HepG2 (cell line): ENCODE measurements around the gene NUP93. TPM values are rescaled to one million over a fixed set of nuclear protein-coding genes. Genes with fewer than 3 reads are reported as not detected.

Experiments
- HDAC2 ChIP-seq: sonication (generic); formaldehyde crosslinking; IDR thresholded peaks from 2 replicates; pipeline ENCODE4 v1.4.0; 2020; ENCODE audit warnings: missing genetic modification reagents
- IRX3 ChIP-seq: sonication (generic); formaldehyde crosslinking; IDR thresholded peaks from 2 replicates; pipeline ENCODE4 v1.8.1; 2023; ENCODE audit warnings: mild to moderate bottlenecking, low read depth, missing genetic modification reagents, borderline replicate concordance
- ISX ChIP-seq: sonication (generic); formaldehyde crosslinking; conservative IDR thresholded peaks from 2 replicates; pipeline ENCODE4 v1.5.0; 2020; ENCODE audit warnings: missing genetic modification reagents
- NCOA1 ChIP-seq: sonication (generic); formaldehyde crosslinking; IDR thresholded peaks from 2 replicates; pipeline ENCODE4 v1.9.0; 2021; ENCODE audit warnings: missing genetic modification reagents
- NCOA2 ChIP-seq: sonication (generic); formaldehyde crosslinking; IDR thresholded peaks from 2 replicates; pipeline ENCODE4 v1.8.0; 2022; ENCODE audit warnings: inconsistent platforms
- SMAD1 ChIP-seq: sonication (generic); formaldehyde crosslinking; IDR thresholded peaks from 2 replicates; pipeline ENCODE4 v1.4.0; 2020; ENCODE audit warnings: missing genetic modification reagents, low read depth, mild to moderate bottlenecking, borderline replicate concordance
- SP5 ChIP-seq: IDR thresholded peaks from 2 replicates; pipeline ENCODE4 v1.6.1; 2016; ENCODE audit warnings: low read depth, borderline replicate concordance
- STAG1 ChIP-seq: sonication (generic); formaldehyde crosslinking; IDR thresholded peaks from 2 replicates; pipeline ENCODE4 v1.4.0; 2020; ENCODE audit warnings: missing genetic modification reagents
- YY1 ChIP-seq: IDR thresholded peaks from 2 replicates; pipeline ENCODE4 v1.6.1; 2011; ENCODE audit warnings: low read length, low read depth, moderate library complexity, mild to moderate bottlenecking; ENCODE audit not compliant: insufficient read depth, insufficient replicate concordance
- ZIK1 ChIP-seq: sonication (generic); formaldehyde crosslinking; IDR thresholded peaks from 2 replicates; pipeline ENCODE4 v1.5.0; 2020; ENCODE audit warnings: mild to moderate bottlenecking, low read depth, missing genetic modification reagents, borderline replicate concordance
- ZNF180 ChIP-seq: sonication (generic); formaldehyde crosslinking; IDR thresholded peaks from 2 replicates; pipeline ENCODE4 v1.4.0; 2020; ENCODE audit warnings: low read depth, missing genetic modification reagents, borderline replicate concordance
- ZNF317 ChIP-seq: sonication (generic); formaldehyde crosslinking; IDR thresholded peaks from 2 replicates; pipeline ENCODE4 v1.5.0; 2020; ENCODE audit warnings: mild to moderate bottlenecking, missing genetic modification reagents
- ZNF343 ChIP-seq: sonication (generic); formaldehyde crosslinking; IDR thresholded peaks from 2 replicates; pipeline ENCODE4 v1.4.0; 2020; ENCODE audit warnings: mild to moderate bottlenecking, missing genetic modification reagents
- ZNF616 ChIP-seq: sonication (generic); formaldehyde crosslinking; IDR thresholded peaks from 2 replicates; pipeline ENCODE4 v1.5.0; 2020; ENCODE audit warnings: low read depth, mild to moderate bottlenecking, missing genetic modification reagents
- ZNF775 ChIP-seq: sonication (generic); formaldehyde crosslinking; IDR thresholded peaks from 2 replicates; pipeline ENCODE4 v1.4.0; 2020; ENCODE audit warnings: missing genetic modification reagents, mild to moderate bottlenecking, moderate library complexity, borderline replicate concordance
- polyA plus RNA-seq, 8 experiments: library from polyadenylated mRNA; depleted of rRNA in 3 of 8; stranded (reverse) in 7 of 8; unstranded in 1 of 8; fragments of >200 nt; fragmentation: Illumina TruSeq in 4 of 8; extraction: Trizol in 4 of 8; gene quantifications; 2 replicates each; pipeline versions ENCODE4 v1.2.1 to v1.2.3, GENCODE V29; 2011 to 2016; ENCODE audit warnings: low read depth in 4 of 8, missing spikeins in 1 of 8, mixed read lengths in 1 of 8; ENCODE audit not compliant: insufficient read depth in 1 of 8
- total RNA-seq, 5 experiments: library from RNA; depleted of rRNA; stranded (reverse); fragments of >200 nt; fragmentation: Illumina TruSeq; extraction: Trizol; gene quantifications; 2 replicates each; pipeline ENCODE4 v1.2.3, GENCODE V29; 2016; ENCODE audit warnings: low read depth in 1 of 5
- TF ChIP-seq, protein P1 (sequence below): sonication (generic); formaldehyde crosslinking; IDR thresholded peaks from 2 replicates; pipeline ENCODE4 v1.4.0; 2020; ENCODE audit warnings: missing genetic modification reagents, borderline replicate concordance
- TF ChIP-seq, protein P2 (sequence below): sonication (generic); formaldehyde crosslinking; IDR thresholded peaks from 2 replicates; pipeline ENCODE4 v1.8.1; 2023; ENCODE audit warnings: missing genetic modification reagents, mild to moderate bottlenecking, borderline replicate concordance
- TF ChIP-seq, protein P3 (sequence below): sonication (generic); formaldehyde crosslinking; IDR thresholded peaks from 2 replicates; pipeline ENCODE4 v1.9.0; 2021; ENCODE audit warnings: missing genetic modification reagents, mild to moderate bottlenecking, borderline replicate concordance
- TF ChIP-seq, protein P4 (sequence below): IDR thresholded peaks from 2 replicates; pipeline ENCODE4 v1.6.1; 2016; ENCODE audit warnings: mild to moderate bottlenecking, missing biosample characterization, missing genetic modification reagents
- TF ChIP-seq, protein P5 (sequence below): sonication (generic); formaldehyde crosslinking; IDR thresholded peaks from 2 replicates; pipeline ENCODE4 v1.4.0; 2020; ENCODE audit warnings: missing genetic modification reagents, mild to moderate bottlenecking, borderline replicate concordance

The NUP93 gene
- total and polyA plus RNA-seq, 2 of the 13 experiments (the other 11 are each of a cell fraction or from before 2014, with no cell fraction given) = 58.5 to 140 TPM

DNA sequence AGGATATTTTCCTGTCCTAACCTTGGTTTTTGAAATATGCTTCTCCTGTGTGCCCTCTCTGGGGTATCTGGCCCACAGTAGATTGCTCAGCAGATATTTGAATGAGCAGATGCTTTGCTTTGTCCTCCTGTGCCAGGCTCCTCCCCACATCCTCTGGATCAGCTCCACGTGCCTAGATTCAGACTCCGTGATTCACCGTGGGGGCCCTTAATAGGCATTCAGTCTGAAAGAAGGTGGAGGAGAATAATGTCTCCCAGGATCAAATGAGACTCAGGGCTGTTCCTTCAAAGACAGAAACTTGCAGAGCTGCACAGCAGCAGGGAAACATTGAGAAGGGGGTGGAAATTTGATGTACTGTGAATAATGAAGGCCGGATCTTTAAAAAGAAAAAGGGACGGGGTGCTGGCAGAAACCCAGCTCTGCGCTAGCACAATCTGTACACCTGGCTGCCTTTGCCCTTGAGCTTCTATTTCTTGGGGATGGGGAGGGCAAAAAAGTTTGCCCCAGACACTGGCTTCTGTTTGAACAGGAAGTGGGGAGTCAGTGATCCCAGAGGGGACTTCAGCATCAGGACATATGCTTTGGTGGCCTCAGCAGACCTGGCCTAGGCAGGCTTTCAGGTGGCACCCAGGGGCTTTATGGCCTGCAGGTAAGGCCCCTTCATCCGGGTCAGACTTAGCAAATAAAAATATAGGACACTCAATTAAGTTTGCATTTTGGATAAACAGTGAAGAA lies 119.2 kb downstream of the NUP93 start (continued):
- TF ChIP-seq SMAD1 (CRISPR knock-in tag) = no peak
- no peak for TF ChIP-seq ZNF616 (CRISPR knock-in tag)
- 0 out of 2 replicates have a peak, but pooled peaks have one; percentile 17 for TF ChIP-seq NCOA1 (CRISPR knock-in tag)
- TF ChIP-seq ISX (CRISPR knock-in tag) = no peak
- TF ChIP-seq HDAC2 = no peak
- no peak for TF ChIP-seq YY1
- TF ChIP-seq, protein P1, sequence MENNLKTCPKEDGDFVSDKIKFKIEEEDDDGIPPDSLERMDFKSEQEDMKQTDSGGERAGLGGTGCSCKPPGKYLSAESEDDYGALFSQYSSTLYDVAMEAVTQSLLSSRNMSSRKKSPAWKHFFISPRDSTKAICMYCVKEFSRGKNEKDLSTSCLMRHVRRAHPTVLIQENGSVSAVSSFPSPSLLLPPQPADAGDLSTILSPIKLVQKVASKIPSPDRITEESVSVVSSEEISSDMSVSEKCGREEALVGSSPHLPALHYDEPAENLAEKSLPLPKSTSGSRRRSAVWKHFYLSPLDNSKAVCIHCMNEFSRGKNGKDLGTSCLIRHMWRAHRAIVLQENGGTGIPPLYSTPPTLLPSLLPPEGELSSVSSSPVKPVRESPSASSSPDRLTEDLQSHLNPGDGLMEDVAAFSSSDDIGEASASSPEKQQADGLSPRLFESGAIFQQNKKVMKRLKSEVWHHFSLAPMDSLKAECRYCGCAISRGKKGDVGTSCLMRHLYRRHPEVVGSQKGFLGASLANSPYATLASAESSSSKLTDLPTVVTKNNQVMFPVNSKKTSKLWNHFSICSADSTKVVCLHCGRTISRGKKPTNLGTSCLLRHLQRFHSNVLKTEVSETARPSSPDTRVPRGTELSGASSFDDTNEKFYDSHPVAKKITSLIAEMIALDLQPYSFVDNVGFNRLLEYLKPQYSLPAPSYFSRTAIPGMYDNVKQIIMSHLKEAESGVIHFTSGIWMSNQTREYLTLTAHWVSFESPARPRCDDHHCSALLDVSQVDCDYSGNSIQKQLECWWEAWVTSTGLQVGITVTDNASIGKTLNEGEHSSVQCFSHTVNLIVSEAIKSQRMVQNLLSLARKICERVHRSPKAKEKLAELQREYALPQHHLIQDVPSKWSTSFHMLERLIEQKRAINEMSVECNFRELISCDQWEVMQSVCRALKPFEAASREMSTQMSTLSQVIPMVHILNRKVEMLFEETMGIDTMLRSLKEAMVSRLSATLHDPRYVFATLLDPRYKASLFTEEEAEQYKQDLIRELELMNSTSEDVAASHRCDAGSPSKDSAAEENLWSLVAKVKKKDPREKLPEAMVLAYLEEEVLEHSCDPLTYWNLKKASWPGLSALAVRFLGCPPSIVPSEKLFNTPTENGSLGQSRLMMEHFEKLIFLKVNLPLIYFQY (CRISPR knock-in tag) = no peak
- no peak for TF ChIP-seq ZNF775 (CRISPR knock-in tag)
- TF ChIP-seq, protein P2, sequence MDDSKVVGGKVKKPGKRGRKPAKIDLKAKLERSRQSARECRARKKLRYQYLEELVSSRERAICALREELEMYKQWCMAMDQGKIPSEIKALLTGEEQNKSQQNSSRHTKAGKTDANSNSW (CRISPR knock-in tag) = no peak
- TF ChIP-seq, protein P3, sequence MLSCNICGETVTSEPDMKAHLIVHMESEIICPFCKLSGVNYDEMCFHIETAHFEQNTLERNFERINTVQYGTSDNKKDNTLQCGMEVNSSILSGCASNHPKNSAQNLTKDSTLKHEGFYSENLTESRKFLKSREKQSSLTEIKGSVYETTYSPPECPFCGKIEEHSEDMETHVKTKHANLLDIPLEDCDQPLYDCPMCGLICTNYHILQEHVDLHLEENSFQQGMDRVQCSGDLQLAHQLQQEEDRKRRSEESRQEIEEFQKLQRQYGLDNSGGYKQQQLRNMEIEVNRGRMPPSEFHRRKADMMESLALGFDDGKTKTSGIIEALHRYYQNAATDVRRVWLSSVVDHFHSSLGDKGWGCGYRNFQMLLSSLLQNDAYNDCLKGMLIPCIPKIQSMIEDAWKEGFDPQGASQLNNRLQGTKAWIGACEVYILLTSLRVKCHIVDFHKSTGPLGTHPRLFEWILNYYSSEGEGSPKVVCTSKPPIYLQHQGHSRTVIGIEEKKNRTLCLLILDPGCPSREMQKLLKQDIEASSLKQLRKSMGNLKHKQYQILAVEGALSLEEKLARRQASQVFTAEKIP = no peak
- TF ChIP-seq, protein P4, sequence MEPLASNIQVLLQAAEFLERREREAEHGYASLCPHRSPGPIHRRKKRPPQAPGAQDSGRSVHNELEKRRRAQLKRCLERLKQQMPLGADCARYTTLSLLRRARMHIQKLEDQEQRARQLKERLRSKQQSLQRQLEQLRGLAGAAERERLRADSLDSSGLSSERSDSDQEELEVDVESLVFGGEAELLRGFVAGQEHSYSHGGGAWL (CRISPR knock-in tag) = no peak
- TF ChIP-seq SP5 (CRISPR knock-in tag) = 0 out of 2 replicates have a peak, but pooled peaks have one; percentile 9
- TF ChIP-seq ZNF343 = 0 out of 2 replicates have a peak, but pooled peaks have one; percentile 10
- TF ChIP-seq STAG1 (CRISPR knock-in tag) = no peak
- TF ChIP-seq ZIK1 (CRISPR knock-in tag) = no peak
- TF ChIP-seq NCOA2 (CRISPR knock-in tag) = no peak
- TF ChIP-seq, protein P5, sequence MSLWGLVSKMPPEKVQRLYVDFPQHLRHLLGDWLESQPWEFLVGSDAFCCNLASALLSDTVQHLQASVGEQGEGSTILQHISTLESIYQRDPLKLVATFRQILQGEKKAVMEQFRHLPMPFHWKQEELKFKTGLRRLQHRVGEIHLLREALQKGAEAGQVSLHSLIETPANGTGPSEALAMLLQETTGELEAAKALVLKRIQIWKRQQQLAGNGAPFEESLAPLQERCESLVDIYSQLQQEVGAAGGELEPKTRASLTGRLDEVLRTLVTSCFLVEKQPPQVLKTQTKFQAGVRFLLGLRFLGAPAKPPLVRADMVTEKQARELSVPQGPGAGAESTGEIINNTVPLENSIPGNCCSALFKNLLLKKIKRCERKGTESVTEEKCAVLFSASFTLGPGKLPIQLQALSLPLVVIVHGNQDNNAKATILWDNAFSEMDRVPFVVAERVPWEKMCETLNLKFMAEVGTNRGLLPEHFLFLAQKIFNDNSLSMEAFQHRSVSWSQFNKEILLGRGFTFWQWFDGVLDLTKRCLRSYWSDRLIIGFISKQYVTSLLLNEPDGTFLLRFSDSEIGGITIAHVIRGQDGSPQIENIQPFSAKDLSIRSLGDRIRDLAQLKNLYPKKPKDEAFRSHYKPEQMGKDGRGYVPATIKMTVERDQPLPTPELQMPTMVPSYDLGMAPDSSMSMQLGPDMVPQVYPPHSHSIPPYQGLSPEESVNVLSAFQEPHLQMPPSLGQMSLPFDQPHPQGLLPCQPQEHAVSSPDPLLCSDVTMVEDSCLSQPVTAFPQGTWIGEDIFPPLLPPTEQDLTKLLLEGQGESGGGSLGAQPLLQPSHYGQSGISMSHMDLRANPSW (CRISPR knock-in tag) = 0 out of 2 replicates have a peak, but pooled peaks have one; percentile 23
- 0 out of 2 replicates have a peak, but pooled peaks have one; percentile 48 for TF ChIP-seq ZNF180 (CRISPR knock-in tag)
- TF ChIP-seq IRX3 (CRISPR knock-in tag) = no peak
- no peak for TF ChIP-seq ZNF317 (CRISPR knock-in tag)
